Panc1 (cell line): Measurements from ENCODE around the gene CYP4A11. TPM values are rescaled to one million over a fixed set of nuclear protein-coding genes. Genes with fewer than 3 reads are reported as not detected.

ENCODE experiments used
- ATAC-seq: fragments of 200-7000 bp; cut with Tn5 transposase; 2 replicates; pipeline ENCODE4 v1.9.1; 2020; ENCODE audit warnings: mild to moderate bottlenecking, moderate library complexity
- BruUV-seq: library from RNA; stranded (reverse); fragments of 400-500 nt; replicated peaks from 2 replicates; lab custom pipeline; 2021; lab: Mats Ljungman, UMichigan
- CTCF ChIA-PET: fragments of 300-600 bp; sonication (Branson Sonifier 250); formaldehyde crosslinking; loops from one replicate; lab custom pipeline; 2022; ENCODE audit warnings: antibody characterized with exemption; lab: Charles Lee
- POLR2A ChIA-PET: fragments of 300-600 bp; sonication (Branson Sonifier 250); formaldehyde crosslinking; loops from one replicate; lab custom pipeline; 2022; ENCODE audit warnings: antibody characterized with exemption; lab: Charles Lee
- DNase-seq: peaks from one replicate; pipeline ENCODE4 v3.0.0-alpha.2; 2010; ENCODE audit warnings: low read depth, low spot score
- H3K27ac ChIP-seq: 2 replicates; pipeline ENCODE4 v1.5.1; 2011; ENCODE audit warnings: mild to moderate bottlenecking, low read length, inconsistent platforms
- H3K27me3 ChIP-seq: fragments of 200-500 bp; sonication (Bioruptor generic); 2 replicates; pipeline ENCODE4 v1.6.0; 2014; ENCODE audit warnings: low read length, inconsistent platforms; ENCODE audit not compliant: control insufficient read depth, insufficient read depth
- H3K36me3 ChIP-seq: fragments of 200-500 bp; sonication (Bioruptor generic); 2 replicates; pipeline ENCODE4 v1.5.1; 2014; ENCODE audit warnings: inconsistent platforms, mild to moderate bottlenecking, low read length, moderate library complexity; ENCODE audit not compliant: control insufficient read depth, insufficient read depth
- H3K4me1 ChIP-seq: 2 replicates; pipeline ENCODE4 v1.5.1; 2011; ENCODE audit warnings: inconsistent platforms, mild to moderate bottlenecking, low read length, moderate library complexity; ENCODE audit not compliant: control insufficient read depth, insufficient read depth
- H3K4me3 ChIP-seq, 2 experiments: 2 replicates each; pipeline ENCODE4 v1.5.1; 2011 to 2012; ENCODE audit warnings: low read depth in 2 of 2, low read length in 2 of 2, mild to moderate bottlenecking in 2 of 2, inconsistent platforms in 1 of 2, moderate library complexity in 1 of 2
- H3K9me3 ChIP-seq: fragments of 200-500 bp; sonication (Bioruptor generic); 2 replicates; pipeline ENCODE4 v1.5.1; 2014; ENCODE audit warnings: low read depth, mild to moderate bottlenecking, inconsistent platforms, low read length, moderate library complexity; ENCODE audit not compliant: control insufficient read depth, insufficient read depth
- CTCF ChIP-seq: fragments of 450-650 bp; IDR thresholded peaks from 2 replicates; pipeline ENCODE4 v1.5.1; 2017; ENCODE audit warnings: mild to moderate bottlenecking
- POLR2AphosphoS5 ChIP-seq: IDR thresholded peaks from 2 replicates; pipeline ENCODE4 v1.6.1; 2012; ENCODE audit warnings: mild to moderate bottlenecking, low read depth, low read length, moderate library complexity
- SIN3A ChIP-seq: IDR thresholded peaks from 2 replicates; pipeline ENCODE4 v1.6.1; 2012; ENCODE audit warnings: low read depth, mild to moderate bottlenecking, low read length, moderate library complexity, borderline replicate concordance; ENCODE audit not compliant: insufficient read depth
- TCF7L2 ChIP-seq: IDR thresholded peaks from 2 replicates; pipeline ENCODE4 v1.6.1; 2011; ENCODE audit warnings: mild to moderate bottlenecking, low read depth, low read length, inconsistent platforms
- in situ Hi-C: cut with HindIII; loops from 2 replicates; pipeline ENCODE4 v1.10.0; 2016; ENCODE audit warnings: low sequenced_read_pairs, low pct_unique_long_range_greater_than_20kb
- intact Hi-C: fragments of 100-400 bp; cut with micrococcal nuclease; formaldehyde crosslinking; loops from one replicate; pipeline ENCODE4 v1.10.0; 2022; ENCODE audit not compliant: unreplicated experiment
- total RNA-seq: library from RNA; stranded (reverse); gene quantifications from one replicate; pipeline ENCODE4 v1.2.1, GENCODE V29; 2021; ENCODE audit not compliant: unreplicated experiment
- TF ChIP-seq, protein P1 (sequence below), 2 experiments: IDR thresholded peaks; 2 replicates each; pipeline ENCODE4 v1.6.1; 2011 to 2012; ENCODE audit warnings: low read depth in 2 of 2, control low read depth in 1 of 2, low read length in 1 of 2, mild to moderate bottlenecking in 1 of 2, moderate library complexity in 1 of 2; ENCODE audit not compliant: insufficient read depth in 1 of 2

CYP4A11 gene
- total RNA-seq, 1 experiment from 2014 or later = not detected

DNA sequence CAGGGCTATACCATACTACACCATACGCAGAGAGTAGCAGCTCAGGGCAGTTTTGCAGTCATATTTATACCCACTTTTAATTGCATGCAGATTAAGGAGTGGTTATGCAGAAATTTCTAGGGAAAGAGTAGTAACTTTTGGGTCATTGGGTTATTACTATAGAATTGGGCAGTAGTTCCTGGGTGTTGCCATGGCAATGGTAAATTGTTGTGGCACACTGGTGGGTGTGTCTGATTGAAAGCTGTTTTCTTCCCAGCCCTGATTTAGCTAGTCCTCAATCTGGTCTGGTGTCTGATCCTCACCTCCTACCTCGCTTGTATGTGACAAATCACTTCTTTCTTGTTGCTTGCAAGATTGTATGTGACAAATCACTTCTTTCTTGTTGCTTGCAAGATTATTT, 30.5 kb downstream of the CYP4A11 start:
- ATAC-seq = no peak
- intact Hi-C loops = no loop called here
- no TSS peak for BruUV-seq
- CTCF ChIA-PET = no interaction called here
- Histone ChIP-seq H3K4me1 (no peaks in the 10 kb centered on the region), H3K9me3 (no peaks in the 10 kb centered on the region), H3K36me3 (no peaks in the 10 kb centered on the region), H3K27me3 (no peaks in the 10 kb centered on the region), H3K27ac (no peak overlapping the region), H3K4me3 (no peak overlapping the region)
- POLR2A ChIA-PET = no interaction called here
- TF ChIP-seq SIN3A = no peak
- no peak for TF ChIP-seq CTCF
- TF ChIP-seq POLR2AphosphoS5 = no peak
- TF ChIP-seq TCF7L2 = no peak
- TF ChIP-seq, protein P1, sequence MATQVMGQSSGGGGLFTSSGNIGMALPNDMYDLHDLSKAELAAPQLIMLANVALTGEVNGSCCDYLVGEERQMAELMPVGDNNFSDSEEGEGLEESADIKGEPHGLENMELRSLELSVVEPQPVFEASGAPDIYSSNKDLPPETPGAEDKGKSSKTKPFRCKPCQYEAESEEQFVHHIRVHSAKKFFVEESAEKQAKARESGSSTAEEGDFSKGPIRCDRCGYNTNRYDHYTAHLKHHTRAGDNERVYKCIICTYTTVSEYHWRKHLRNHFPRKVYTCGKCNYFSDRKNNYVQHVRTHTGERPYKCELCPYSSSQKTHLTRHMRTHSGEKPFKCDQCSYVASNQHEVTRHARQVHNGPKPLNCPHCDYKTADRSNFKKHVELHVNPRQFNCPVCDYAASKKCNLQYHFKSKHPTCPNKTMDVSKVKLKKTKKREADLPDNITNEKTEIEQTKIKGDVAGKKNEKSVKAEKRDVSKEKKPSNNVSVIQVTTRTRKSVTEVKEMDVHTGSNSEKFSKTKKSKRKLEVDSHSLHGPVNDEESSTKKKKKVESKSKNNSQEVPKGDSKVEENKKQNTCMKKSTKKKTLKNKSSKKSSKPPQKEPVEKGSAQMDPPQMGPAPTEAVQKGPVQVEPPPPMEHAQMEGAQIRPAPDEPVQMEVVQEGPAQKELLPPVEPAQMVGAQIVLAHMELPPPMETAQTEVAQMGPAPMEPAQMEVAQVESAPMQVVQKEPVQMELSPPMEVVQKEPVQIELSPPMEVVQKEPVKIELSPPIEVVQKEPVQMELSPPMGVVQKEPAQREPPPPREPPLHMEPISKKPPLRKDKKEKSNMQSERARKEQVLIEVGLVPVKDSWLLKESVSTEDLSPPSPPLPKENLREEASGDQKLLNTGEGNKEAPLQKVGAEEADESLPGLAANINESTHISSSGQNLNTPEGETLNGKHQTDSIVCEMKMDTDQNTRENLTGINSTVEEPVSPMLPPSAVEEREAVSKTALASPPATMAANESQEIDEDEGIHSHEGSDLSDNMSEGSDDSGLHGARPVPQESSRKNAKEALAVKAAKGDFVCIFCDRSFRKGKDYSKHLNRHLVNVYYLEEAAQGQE (IDR thresholded peaks at IDR 0.05; ENCODE audit: insufficient read depth in 1 of 2, low read depth in 2 of 2, low read length in 1 of 2) = no peak
- in situ Hi-C loops = no loop called here
- no peak for DNase-seq

- ATAC-seq (no peak), DNase-seq (no peak)
- ChIA-PET POLR2A (no interaction called here), CTCF (no interaction called here)
- in situ Hi-C loops (no loop called here), intact Hi-C loops (no loop called here)
- Histone ChIP-seq H3K4me3 (no peak overlapping the region), H3K27ac (no peak overlapping the region), H3K9me3 (no peaks in the 10 kb centered on the region), H3K27me3 (no peaks in the 10 kb centered on the region), H3K36me3 (no peaks in the 10 kb centered on the region), H3K4me1 (no peaks in the 10 kb centered on the region)
- no peak for TF ChIP-seq CTCF
- no peak for TF ChIP-seq POLR2AphosphoS5
- TF ChIP-seq SIN3A = no peak
- TF ChIP-seq, protein P1 (IDR thresholded peaks at IDR 0.05; ENCODE audit: insufficient read depth in 1 of 2, low read depth in 2 of 2, low read length in 1 of 2) = no peak
- no peak for TF ChIP-seq TCF7L2
- no TSS peak for BruUV-seq
These were observed 37.8 kb downstream of the CYP4A11 start for GRCh38 chr1:46903481-46903880.
